ENCODE data around the gene ZNF366.
"Not testable (repeated sequence)": the region's sequence is repeated elsewhere in the genome, so short reads cannot be mapped to it uniquely, and the experiment has no call there.

Gene ZNF366

DNA sequence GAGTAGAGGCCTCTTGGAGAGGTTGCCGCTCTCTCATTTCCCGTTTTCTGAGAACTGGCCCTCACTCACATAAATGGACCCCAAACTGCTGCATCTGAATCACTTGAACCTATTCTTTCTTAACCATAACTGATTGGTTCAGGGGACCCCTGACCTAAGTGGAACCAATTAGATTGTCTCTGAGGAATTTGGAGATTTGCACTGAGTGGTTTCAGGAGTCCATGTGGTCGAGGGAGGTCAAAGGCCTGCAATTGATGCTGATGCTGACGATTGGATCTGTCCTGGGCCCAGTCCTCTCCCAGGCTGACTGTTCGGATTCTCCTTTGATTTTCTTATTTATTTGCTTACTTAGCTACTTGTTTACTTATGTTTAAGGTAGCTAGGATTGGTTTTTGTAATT is 99.1 kb downstream of the ZNF366 start:
- TF ChIP-seq, protein P1, sequence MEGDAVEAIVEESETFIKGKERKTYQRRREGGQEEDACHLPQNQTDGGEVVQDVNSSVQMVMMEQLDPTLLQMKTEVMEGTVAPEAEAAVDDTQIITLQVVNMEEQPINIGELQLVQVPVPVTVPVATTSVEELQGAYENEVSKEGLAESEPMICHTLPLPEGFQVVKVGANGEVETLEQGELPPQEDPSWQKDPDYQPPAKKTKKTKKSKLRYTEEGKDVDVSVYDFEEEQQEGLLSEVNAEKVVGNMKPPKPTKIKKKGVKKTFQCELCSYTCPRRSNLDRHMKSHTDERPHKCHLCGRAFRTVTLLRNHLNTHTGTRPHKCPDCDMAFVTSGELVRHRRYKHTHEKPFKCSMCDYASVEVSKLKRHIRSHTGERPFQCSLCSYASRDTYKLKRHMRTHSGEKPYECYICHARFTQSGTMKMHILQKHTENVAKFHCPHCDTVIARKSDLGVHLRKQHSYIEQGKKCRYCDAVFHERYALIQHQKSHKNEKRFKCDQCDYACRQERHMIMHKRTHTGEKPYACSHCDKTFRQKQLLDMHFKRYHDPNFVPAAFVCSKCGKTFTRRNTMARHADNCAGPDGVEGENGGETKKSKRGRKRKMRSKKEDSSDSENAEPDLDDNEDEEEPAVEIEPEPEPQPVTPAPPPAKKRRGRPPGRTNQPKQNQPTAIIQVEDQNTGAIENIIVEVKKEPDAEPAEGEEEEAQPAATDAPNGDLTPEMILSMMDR (conservative IDR thresholded peaks at IDR 0.05; ENCODE audit: low read length), result no peak
- no peak for TF ChIP-seq EZH2phosphoT487 (IDR thresholded peaks at IDR 0.05; ENCODE audit: borderline replicate concordance)
- Histone ChIP-seq H3K9me3 (ENCODE audit: insufficient read depth, low read depth, low read length) (no peaks in the 10 kb centered on the region), H3K4me3 (ENCODE audit: low read length, poor library complexity, severe bottlenecking) (no peak overlapping the region), H3K79me2 (ENCODE audit: insufficient read depth, low read length) (no peaks in the 10 kb centered on the region), H3F3A (ENCODE audit: low read depth) (no peaks in the 10 kb centered on the region), H4K20me1 (ENCODE audit: insufficient read depth, low read length, poor library complexity, severe bottlenecking) (no peaks in the 10 kb centered on the region), H2AFZ (ENCODE audit: low read length) (no peak overlapping the region), H3K4me2 (ENCODE audit: low read depth, low read length, poor library complexity, severe bottlenecking) (no peak overlapping the region), H3K27me3 (ENCODE audit: insufficient read depth, low read length, poor library complexity, severe bottlenecking) (peaks cover 4% of the 10 kb centered on the region), H3K9me2 (replicated peaks; ENCODE audit: low read depth, low read length) (no peaks in the 10 kb centered on the region), H3K36me3 (ENCODE audit: insufficient read depth, low read length) (no peaks in the 10 kb centered on the region), H3K9ac (ENCODE audit: low read depth, low read length, poor library complexity, severe bottlenecking) (no peak overlapping the region), H3K4me1 (ENCODE audit: insufficient read depth, low read length, poor library complexity, severe bottlenecking) (no peaks in the 10 kb centered on the region)

DNA sequence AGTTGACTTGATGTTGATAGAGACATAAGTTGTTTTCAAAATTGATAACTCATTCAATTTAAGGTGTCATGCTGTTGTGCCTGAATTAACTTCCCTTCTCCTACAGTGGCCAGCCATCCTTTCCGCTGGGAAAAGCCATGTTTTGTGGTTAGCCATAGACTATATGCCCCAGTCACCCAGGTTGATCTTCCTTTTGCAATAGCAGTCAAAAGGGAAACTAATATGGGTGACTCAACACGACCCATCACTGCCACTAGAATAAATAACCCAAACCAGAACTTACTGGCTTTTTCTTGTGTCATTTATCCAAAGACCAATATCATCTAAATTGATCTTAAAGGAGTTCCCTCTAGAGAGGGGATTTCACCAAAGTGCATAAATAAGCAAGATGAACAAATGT is 99.7 kb downstream of the ZNF366 start:
- Histone ChIP-seq H3K27me3 (ENCODE audit: insufficient read depth, low read length, poor library complexity, severe bottlenecking) (peaks cover 4% of the 10 kb centered on the region), H3K9ac (ENCODE audit: low read depth, low read length, poor library complexity, severe bottlenecking) (no peak overlapping the region), H3K36me3 (ENCODE audit: insufficient read depth, low read length) (no peaks in the 10 kb centered on the region), H2AFZ (ENCODE audit: low read length) (no peak overlapping the region), H3K4me1 (ENCODE audit: insufficient read depth, low read length, poor library complexity, severe bottlenecking) (no peaks in the 10 kb centered on the region), H3K9me2 (replicated peaks; ENCODE audit: low read depth, low read length) (no peaks in the 10 kb centered on the region), H3K79me2 (ENCODE audit: insufficient read depth, low read length) (no peaks in the 10 kb centered on the region), H3K9me3 (ENCODE audit: insufficient read depth, low read depth, low read length) (no peaks in the 10 kb centered on the region), H4K20me1 (ENCODE audit: insufficient read depth, low read length, poor library complexity, severe bottlenecking) (no peaks in the 10 kb centered on the region), H3K4me3 (ENCODE audit: low read length, poor library complexity, severe bottlenecking) (no peak overlapping the region), H3K4me2 (ENCODE audit: low read depth, low read length, poor library complexity, severe bottlenecking) (no peak overlapping the region), H3F3A (ENCODE audit: low read depth) (no peaks in the 10 kb centered on the region)
- no peak for TF ChIP-seq EZH2phosphoT487 (IDR thresholded peaks at IDR 0.05; ENCODE audit: borderline replicate concordance)
- TF ChIP-seq, protein P1 (conservative IDR thresholded peaks at IDR 0.05; ENCODE audit: low read length), result no peak

GRCh38 chr5:72407078-72407477 is 100.1 kb downstream of the ZNF366 start:
- Histone ChIP-seq H3K9me2 (replicated peaks; ENCODE audit: low read depth, low read length) (no peaks in the 10 kb centered on the region), H3F3A (ENCODE audit: low read depth) (no peaks in the 10 kb centered on the region), H3K27me3 (ENCODE audit: insufficient read depth, low read length, poor library complexity, severe bottlenecking) (peaks cover 4% of the 10 kb centered on the region), H3K36me3 (ENCODE audit: insufficient read depth, low read length) (no peaks in the 10 kb centered on the region), H3K4me3 (ENCODE audit: low read length, poor library complexity, severe bottlenecking) (no peak overlapping the region), H3K4me1 (ENCODE audit: insufficient read depth, low read length, poor library complexity, severe bottlenecking) (no peaks in the 10 kb centered on the region), H3K4me2 (ENCODE audit: low read depth, low read length, poor library complexity, severe bottlenecking) (no peak overlapping the region), H4K20me1 (ENCODE audit: insufficient read depth, low read length, poor library complexity, severe bottlenecking) (no peaks in the 10 kb centered on the region), H3K9me3 (ENCODE audit: insufficient read depth, low read depth, low read length) (no peaks in the 10 kb centered on the region), H3K9ac (ENCODE audit: low read depth, low read length, poor library complexity, severe bottlenecking) (no peak overlapping the region), H3K79me2 (ENCODE audit: insufficient read depth, low read length) (no peaks in the 10 kb centered on the region), H2AFZ (ENCODE audit: low read length) (no peak overlapping the region)
- TF ChIP-seq EZH2phosphoT487 (IDR thresholded peaks at IDR 0.05; ENCODE audit: borderline replicate concordance), result no peak
- TF ChIP-seq, protein P1 (conservative IDR thresholded peaks at IDR 0.05; ENCODE audit: low read length), result no peak

- not testable (repeated sequence) for H4K20me1 ChIP-seq (ENCODE audit: insufficient read depth, low read length, poor library complexity, severe bottlenecking); H3K9ac ChIP-seq (ENCODE audit: low read depth, low read length, poor library complexity, severe bottlenecking); H3K27me3 ChIP-seq (ENCODE audit: insufficient read depth, low read length, poor library complexity, severe bottlenecking); H3K4me3 ChIP-seq (ENCODE audit: low read length, poor library complexity, severe bottlenecking); H3F3A ChIP-seq (ENCODE audit: low read depth); H2AFZ ChIP-seq (ENCODE audit: low read length); H3K4me1 ChIP-seq (ENCODE audit: insufficient read depth, low read length, poor library complexity, severe bottlenecking); H3K9me2 ChIP-seq (replicated peaks; ENCODE audit: low read depth, low read length); H3K79me2 ChIP-seq (ENCODE audit: insufficient read depth, low read length); H3K36me3 ChIP-seq (ENCODE audit: insufficient read depth, low read length); H3K9me3 ChIP-seq (ENCODE audit: insufficient read depth, low read depth, low read length); H3K4me2 ChIP-seq (ENCODE audit: low read depth, low read length, poor library complexity, severe bottlenecking)
Observed at GRCh38 chr5:72404771-72405170, 102.4 kb downstream of the ZNF366 start.
